Urinary bladder (tissue), 4 donors: ENCODE measurements around the gene ACSL5. TPM values are rescaled to one million over a fixed set of nuclear protein-coding genes. Genes with fewer than 3 reads are reported as not detected.
"Not testable (repeated sequence)": the region's sequence is repeated elsewhere in the genome, so short reads cannot be mapped to it uniquely, and the experiment has no call there.

Experiments used
- DNase-seq: peaks from one replicate; pipeline ENCODE4 v3.0.0-alpha.2; 2015; ENCODE audit errors: extremely low spot score
- H3K27ac ChIP-seq: one replicate; pipeline ENCODE4 v1.5.1; 2013; ENCODE audit warnings: low read depth, mild to moderate bottlenecking, moderate library complexity
- H3K36me3 ChIP-seq: one replicate; pipeline ENCODE4 v1.6.1; 2013; ENCODE audit warnings: mild to moderate bottlenecking, moderate library complexity; ENCODE audit not compliant: insufficient read depth
- H3K4me1 ChIP-seq: one replicate; pipeline ENCODE4 v1.6.1; 2013; ENCODE audit warnings: mild to moderate bottlenecking, moderate library complexity; ENCODE audit not compliant: insufficient read depth
- H3K4me3 ChIP-seq: one replicate; pipeline ENCODE4 v1.5.1; 2013; ENCODE audit warnings: low read depth, low read length
- WGBS: extraction: QIAGEN DNeasy Blood & Tissue Kit; methylation state at CpG from one replicate; pipeline ENCODE4 v1.1.7; 2013; 5-methylcytosine and 5-hydroxymethylcytosine counted together
- polyA plus RNA-seq: library from polyadenylated mRNA; stranded (reverse); fragments of 200-250 nt; gene quantifications from one replicate; pipeline ENCODE4 v1.2.3, GENCODE V29; 2013
- total RNA-seq: library from RNA; depleted of rRNA; stranded (reverse); fragments of >200 nt; gene quantifications from one replicate; pipeline ENCODE4 v1.2.3, GENCODE V29; 2014
- donor health status: healthy with polysubstance abuse.
- donor health status: healthy.

ACSL5 gene
- total and polyA plus RNA-seq, 2 donors: 20.2 to 38.8 TPM

GRCh38 chr10:112360308-112361270 lies 13.3 kb upstream of the ACSL5 start:
- Histone ChIP-seq H3K36me3 (no peaks in the 10 kb centered on the region), H3K27ac (peak overlapping the region; percentile 14), H3K4me3 (no peak overlapping the region), H3K4me1 (no peaks in the 10 kb centered on the region)
- no peak for DNase-seq
- WGBS: 56% methylated on average over 13 of the region's 13 CpGs

GRCh38 chr10:112361951-112362751 lies 11.8 kb upstream of the ACSL5 start:
- Histone ChIP-seq H3K36me3 (no peaks in the 10 kb centered on the region), H3K4me3 (no peak overlapping the region), H3K4me1 (no peaks in the 10 kb centered on the region), H3K27ac (peak overlapping the region; percentile 27)
- 41% methylated on average over 6 of the region's 6 CpGs for WGBS
- peak; percentile 51 for DNase-seq

GRCh38 chr10:112362833-112363232 lies 11.1 kb upstream of the ACSL5 start:
- WGBS: 66% methylated on average over 8 of the region's 8 CpGs
- no peaks in the 10 kb centered on the region for H3K36me3 ChIP-seq
- H3K27ac ChIP-seq: no peak overlapping the region
- no peaks in the 10 kb centered on the region for H3K4me1 ChIP-seq
- no peak for DNase-seq
- H3K4me3 ChIP-seq: no peak overlapping the region

GRCh38 chr10:112363696-112364688 lies 9.9 kb upstream of the ACSL5 start:
- 87% methylated on average over 22 of the region's 22 CpGs for WGBS
- no peaks in the 10 kb centered on the region for H3K4me1 ChIP-seq
- H3K4me3 ChIP-seq: no peak overlapping the region
- H3K36me3 ChIP-seq: no peaks in the 10 kb centered on the region
- H3K27ac ChIP-seq: no peak overlapping the region
- DNase-seq: no peak

GRCh38 chr10:112365014-112365432 lies 8.9 kb upstream of the ACSL5 start:
- Histone ChIP-seq H3K4me3 (no peak overlapping the region), H3K36me3 (no peaks in the 10 kb centered on the region), H3K4me1 (no peaks in the 10 kb centered on the region), H3K27ac (no peak overlapping the region)
- WGBS: 87% methylated on average over 6 of the region's 6 CpGs
- DNase-seq: no peak

- no peak for DNase-seq
- whole genome bisulfite sequencing: 76% methylated on average over 6 of the region's 6 CpGs
- Histone ChIP-seq H3K27ac (no peak overlapping the region), H3K36me3 (no peaks in the 10 kb centered on the region), H3K4me3 (no peak overlapping the region), H3K4me1 (no peaks in the 10 kb centered on the region)
These were observed 8.5 kb upstream of the ACSL5 start for GRCh38 chr10:112365451-112365850.

- no peaks in the 10 kb centered on the region for H3K4me1 ChIP-seq
- H3K4me3 ChIP-seq: no peak overlapping the region
- H3K27ac ChIP-seq: no peak overlapping the region
- no peak for DNase-seq
- WGBS: 62% methylated on average over 3 of the region's 3 CpGs
- no peaks in the 10 kb centered on the region for H3K36me3 ChIP-seq
These were observed 6.9 kb upstream of the ACSL5 start for GRCh38 chr10:112366992-112367391.

- Histone ChIP-seq H3K4me3 (no peak overlapping the region), H3K4me1 (no peaks in the 10 kb centered on the region), H3K36me3 (no peaks in the 10 kb centered on the region), H3K27ac (no peak overlapping the region)
- no peak for DNase-seq
- 95% methylated on average over 4 of the region's 4 CpGs for WGBS
These were observed 6.4 kb upstream of the ACSL5 start for GRCh38 chr10:112367516-112367915.

- H3K36me3 ChIP-seq: no peaks in the 10 kb centered on the region
- H3K4me3 ChIP-seq: no peak overlapping the region
- no peak overlapping the region for H3K27ac ChIP-seq
- no peaks in the 10 kb centered on the region for H3K4me1 ChIP-seq
- no peak for DNase-seq
- 90% methylated on average over 40 of the region's 40 CpGs for WGBS
These were observed 4.2 kb upstream of the ACSL5 start for GRCh38 chr10:112369495-112370423.

- no peak for DNase-seq
- Histone ChIP-seq H3K27ac (no peak overlapping the region), H3K4me3 (no peak overlapping the region), H3K4me1 (no peaks in the 10 kb centered on the region), H3K36me3 (no peaks in the 10 kb centered on the region)
- 96% methylated on average over 15 of the region's 15 CpGs for WGBS
These were observed 3.5 kb upstream of the ACSL5 start for GRCh38 chr10:112370424-112370819.

GRCh38 chr10:112371326-112371725 lies 2.6 kb upstream of the ACSL5 start:
- WGBS: 93% methylated on average over 13 of the region's 13 CpGs

GRCh38 chr10:112372182-112372810 lies 1.6 kb upstream of the ACSL5 start:
- not testable (repeated sequence) for H3K36me3 ChIP-seq, DNase-seq, H3K4me3 ChIP-seq, H3K27ac ChIP-seq, H3K4me1 ChIP-seq
- WGBS: 85% methylated on average over 11 of the region's 11 CpGs

More at GRCh38 chr10:112371326-112371725, 2.6 kb upstream of the ACSL5 start:
- not testable (repeated sequence) for H3K36me3 ChIP-seq, DNase-seq, H3K4me1 ChIP-seq, H3K27ac ChIP-seq, H3K4me3 ChIP-seq
